Glutamatergic neuron (in vitro differentiated cells): ENCODE data around the gene POC1A. TPM values are rescaled to one million over a fixed set of nuclear protein-coding genes. Genes with fewer than 3 reads are reported as not detected.

ENCODE experiments used
- DNase-seq: peaks from one replicate; pipeline ENCODE4 v3.0.0; 2022
- H3K27ac Mint-ChIP-seq: one replicate; pipeline ENCODE4 v1.8.0; 2020; ENCODE audit warnings: mild to moderate bottlenecking, mixed read lengths, inconsistent platforms; ENCODE audit not compliant: unreplicated experiment
- H3K27me3 Mint-ChIP-seq: one replicate; pipeline ENCODE4 v1.8.0; 2020; ENCODE audit warnings: mild to moderate bottlenecking, moderate library complexity, mixed read lengths, inconsistent platforms; ENCODE audit not compliant: unreplicated experiment
- H3K36me3 Mint-ChIP-seq: one replicate; pipeline ENCODE4 v1.8.0; 2020; ENCODE audit warnings: mild to moderate bottlenecking, mixed read lengths, inconsistent platforms; ENCODE audit not compliant: unreplicated experiment
- H3K4me1 Mint-ChIP-seq: one replicate; pipeline ENCODE4 v1.8.0; 2020; ENCODE audit warnings: mild to moderate bottlenecking, low read depth, mixed read lengths, inconsistent platforms; ENCODE audit not compliant: unreplicated experiment
- H3K4me3 Mint-ChIP-seq: one replicate; pipeline ENCODE4 v1.8.0; 2020; ENCODE audit warnings: mild to moderate bottlenecking, mixed read lengths, inconsistent platforms; ENCODE audit not compliant: unreplicated experiment
- H3K9me3 Mint-ChIP-seq: one replicate; pipeline ENCODE4 v1.8.0; 2020; ENCODE audit warnings: mild to moderate bottlenecking, moderate library complexity, mixed read lengths, inconsistent platforms; ENCODE audit not compliant: unreplicated experiment
- CTCF ChIP-seq: fragments of 200-600 bp; sonication (generic); IDR thresholded peaks from one replicate; pipeline ENCODE4 v1.5.0; 2021; ENCODE audit not compliant: partially characterized antibody, unreplicated experiment
- total RNA-seq: library from RNA; stranded (reverse); fragmentation: NEBNext Ultra II Directional; extraction: Animal tissue kit (Norgen Biotek cat#: 25700); gene quantifications from one replicate; pipeline ENCODE4 v1.2.1, GENCODE V29; 2021; ENCODE audit not compliant: unreplicated experiment

POC1A gene
- total RNA-seq, 1 donor from 2014 or later: 3.2 TPM

DNA sequence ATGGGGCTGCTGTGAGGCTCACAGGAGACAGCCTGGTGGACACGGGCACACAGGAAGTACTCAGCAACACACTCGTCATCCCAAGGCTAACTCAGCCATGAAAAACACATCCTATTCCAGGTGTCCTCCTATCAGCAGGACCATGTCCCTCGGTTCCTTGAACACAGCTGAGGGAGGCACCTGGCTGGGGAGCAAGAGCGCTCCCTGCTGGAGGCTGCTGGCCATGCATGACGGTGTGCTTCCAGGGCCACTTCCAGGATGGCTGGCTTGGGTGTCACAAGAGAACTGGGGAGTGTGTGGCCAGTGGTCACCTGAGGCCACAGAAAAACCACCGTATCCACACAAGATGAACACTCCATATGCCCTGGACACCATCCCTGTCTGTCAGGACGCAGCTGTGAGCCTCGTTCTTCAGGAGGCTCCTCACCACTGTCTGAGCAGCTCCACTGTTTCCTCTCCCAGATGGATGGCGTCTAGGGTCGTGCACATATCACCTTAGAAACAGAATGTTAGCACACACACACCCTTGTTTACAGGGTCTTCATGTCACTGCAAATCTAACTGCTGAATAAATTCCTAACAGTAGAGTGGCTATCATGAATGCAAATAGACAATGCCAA lies 31.0 kb downstream of the POC1A start:
- peak; percentile 92 for TF ChIP-seq CTCF
- H3K9me3 Mint-ChIP-seq: no peaks in the 10 kb centered on the region
- peaks cover 5% of the 10 kb centered on the region for H3K27me3 Mint-ChIP-seq
- no peak overlapping the region for H3K27ac Mint-ChIP-seq
- peak; percentile 80 for DNase-seq
- H3K36me3 Mint-ChIP-seq: no peaks in the 10 kb centered on the region
- H3K4me1 Mint-ChIP-seq: peaks cover 6% of the 10 kb centered on the region
- H3K4me3 Mint-ChIP-seq: no peak overlapping the region

DNA sequence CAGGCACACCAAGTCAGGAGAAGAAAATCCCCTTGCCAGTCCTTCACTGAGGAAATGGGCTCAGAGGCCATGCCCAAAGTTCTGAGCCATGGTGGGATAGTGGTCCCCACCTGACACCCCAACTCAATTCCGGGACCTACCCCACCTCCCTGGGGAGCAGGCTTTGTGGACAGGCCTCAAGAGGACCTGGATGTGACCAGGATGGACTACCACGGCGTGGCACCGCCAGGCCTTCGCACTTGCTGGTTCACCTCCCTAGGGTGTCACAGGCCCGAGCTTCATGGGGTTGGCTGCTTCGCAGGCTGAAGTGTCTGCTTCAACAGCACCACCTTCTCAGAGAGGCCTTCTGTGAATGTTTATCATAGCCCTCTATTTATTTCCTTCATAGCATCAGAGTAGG lies 31.7 kb downstream of the POC1A start:
- Mint-ChIP-seq H3K4me3 (no peak overlapping the region), H3K36me3 (no peaks in the 10 kb centered on the region), H3K27ac (no peak overlapping the region), H3K9me3 (no peaks in the 10 kb centered on the region), H3K4me1 (peaks cover 6% of the 10 kb centered on the region), H3K27me3 (peaks cover 1% of the 10 kb centered on the region)
- no peak for DNase-seq
- TF ChIP-seq CTCF: no peak

DNA sequence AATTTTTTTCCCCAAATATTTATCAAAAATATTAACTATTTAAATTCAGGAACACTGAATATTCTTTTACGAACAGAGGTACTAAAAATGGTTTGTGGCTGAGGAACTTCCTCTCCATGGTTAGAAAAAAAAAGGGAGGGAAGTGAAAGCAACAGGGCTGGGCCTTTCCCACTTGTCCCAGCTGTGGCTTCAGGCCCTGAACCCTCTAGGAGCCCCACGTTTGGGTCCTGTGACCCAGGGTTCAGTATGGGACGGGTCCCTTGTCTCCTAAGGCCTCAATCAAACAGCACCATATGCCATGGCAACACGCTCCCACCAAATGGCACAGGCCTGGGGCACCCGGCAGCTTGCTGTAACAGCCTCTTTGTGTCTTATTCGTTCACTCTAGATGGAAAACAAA lies 32.4 kb downstream of the POC1A start:
- no peak overlapping the region for H3K27ac Mint-ChIP-seq
- no peak for DNase-seq
- H3K4me3 Mint-ChIP-seq: no peak overlapping the region
- H3K9me3 Mint-ChIP-seq: no peaks in the 10 kb centered on the region
- no peaks in the 10 kb centered on the region for H3K36me3 Mint-ChIP-seq
- no peak for TF ChIP-seq CTCF
- H3K27me3 Mint-ChIP-seq: peaks cover 1% of the 10 kb centered on the region
- H3K4me1 Mint-ChIP-seq: peaks cover 6% of the 10 kb centered on the region

DNA sequence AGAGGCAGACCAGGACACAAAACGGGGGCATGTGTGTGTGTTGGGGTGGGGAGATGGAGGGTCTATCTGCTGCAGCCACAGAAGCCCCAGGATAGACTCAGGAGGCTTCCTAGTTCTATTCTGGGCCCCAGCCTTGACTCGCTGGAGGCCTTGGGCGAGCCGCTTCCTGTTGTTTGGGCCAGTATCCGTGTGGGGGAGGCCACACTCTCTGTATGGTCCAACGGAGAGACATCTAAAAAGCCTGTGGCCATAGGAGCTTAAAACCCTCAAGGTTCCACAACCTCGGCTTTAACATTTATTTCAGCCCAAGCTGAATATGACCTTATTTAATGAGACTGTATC lies 32.8 kb downstream of the POC1A start:
- DNase-seq: no peak
- H3K27ac Mint-ChIP-seq: no peak overlapping the region
- H3K4me1 Mint-ChIP-seq: peaks cover 6% of the 10 kb centered on the region
- H3K4me3 Mint-ChIP-seq: peak overlapping the region; percentile 6
- no peaks in the 10 kb centered on the region for H3K36me3 Mint-ChIP-seq
- peaks cover under 1% of the 10 kb centered on the region for H3K27me3 Mint-ChIP-seq
- no peaks in the 10 kb centered on the region for H3K9me3 Mint-ChIP-seq
- no peak for TF ChIP-seq CTCF

DNA sequence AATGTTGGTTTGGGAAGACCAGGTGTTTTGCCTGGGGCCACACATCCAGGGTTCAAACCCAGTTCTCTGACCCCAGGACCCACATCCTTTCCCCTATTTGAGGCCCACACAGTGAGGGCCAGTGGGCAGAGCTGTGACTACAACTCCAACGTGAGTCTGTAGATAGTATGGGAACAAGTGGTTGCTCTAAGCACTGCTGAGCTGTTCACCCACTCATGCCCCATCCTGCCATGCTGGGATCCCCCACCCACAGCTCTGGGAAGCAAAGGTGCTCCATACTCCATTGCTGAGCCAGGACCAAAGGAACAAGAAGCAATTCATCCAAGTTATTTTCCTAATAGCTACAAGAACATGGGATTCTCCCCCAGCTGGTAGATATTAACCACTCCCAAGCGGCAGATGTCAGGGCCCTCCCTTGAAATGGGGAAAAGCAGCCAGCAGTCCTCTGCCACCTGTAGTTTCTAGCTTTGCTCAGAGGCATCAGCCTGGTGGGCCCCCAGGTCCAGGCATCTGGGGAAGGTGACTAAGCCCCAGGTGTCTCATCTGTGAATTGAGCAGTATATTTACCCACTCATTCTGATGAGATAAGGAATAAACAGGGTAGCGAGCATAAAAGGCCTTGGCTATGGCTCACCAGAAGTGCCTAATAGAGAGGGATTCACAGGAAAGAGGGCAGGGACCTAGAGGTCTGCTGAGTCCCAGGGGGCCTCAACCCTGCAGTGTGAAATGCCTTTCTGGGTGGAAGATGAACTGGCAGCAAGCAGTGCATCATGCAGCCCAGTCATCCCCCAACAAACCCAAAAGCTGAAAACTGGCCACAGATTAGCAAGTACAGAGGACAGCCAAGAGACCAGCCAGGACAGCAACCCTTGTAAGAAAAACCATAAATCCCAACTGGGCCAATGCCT lies 33.4 kb downstream of the POC1A start:
- H3K4me1 Mint-ChIP-seq: peaks cover 6% of the 10 kb centered on the region
- H3K36me3 Mint-ChIP-seq: no peaks in the 10 kb centered on the region
- peak overlapping the region; percentile 6 for H3K4me3 Mint-ChIP-seq
- DNase-seq: no peak
- no peaks in the 10 kb centered on the region for H3K9me3 Mint-ChIP-seq
- TF ChIP-seq CTCF: no peak
- H3K27ac Mint-ChIP-seq: no peak overlapping the region
- no peaks in the 10 kb centered on the region for H3K27me3 Mint-ChIP-seq
